ENCODE measurements around the gene DNAJC11. TPM values are rescaled to one million over a fixed set of nuclear protein-coding genes. Genes with fewer than 3 reads are reported as not detected.

DNAJC11 gene
- polyA plus RNA-seq, 1 of the 3 experiments (the other 2 are of a cell fraction) = 38.2 TPM

DNA sequence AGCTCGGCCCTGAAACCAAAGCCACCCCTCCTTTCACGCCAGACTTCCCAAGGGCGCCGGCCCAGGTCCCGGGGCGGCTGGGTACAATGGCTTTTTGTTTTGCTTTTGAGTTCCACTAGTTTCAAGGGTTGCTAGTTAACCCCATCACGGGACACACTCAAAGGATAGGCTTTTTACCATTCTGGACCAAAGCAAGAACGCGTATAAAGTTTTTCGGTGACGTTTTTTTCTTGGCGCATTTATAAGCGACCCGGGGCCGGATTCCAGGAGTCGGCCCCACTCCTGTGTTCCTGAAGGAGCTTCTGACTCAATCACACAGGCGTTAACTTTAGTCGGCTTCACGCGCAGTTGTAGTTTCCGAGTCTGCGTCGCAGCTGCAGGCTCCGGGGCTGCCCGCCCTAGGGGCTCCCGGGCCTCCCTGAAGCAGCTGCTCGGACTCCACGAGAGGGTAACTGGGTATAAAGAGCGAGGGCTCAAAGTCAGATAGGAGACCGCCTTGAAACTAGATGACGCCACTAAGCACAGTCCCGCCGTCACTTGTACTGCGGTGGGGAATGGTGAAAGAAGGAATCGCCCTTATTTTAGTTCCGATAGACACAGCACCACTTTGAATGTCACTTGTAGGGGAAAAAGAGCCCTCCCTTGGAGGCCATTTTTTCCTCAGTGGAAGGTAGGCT lies 98.2 kb downstream of the DNAJC11 start:
- peak overlapping the region; percentile 29 to 65; a peak in 3 of 4 replicates for H3K27ac ChIP-seq (ENCODE audit: low read depth in 2 of 2, low read length in 1 of 2)
- peak overlapping the region; percentile 65; the same call in 1 of the 2 replicates for H3K9ac ChIP-seq
- no peaks in the 10 kb centered on the region for H3K27me3 ChIP-seq (ENCODE audit: insufficient read depth)
- H3K4me1 ChIP-seq (ENCODE audit: control insufficient read depth in 1 of 2, insufficient read depth in 2 of 2, low read depth in 1 of 2, low read length in 1 of 2) = peaks cover 10 to 26% of the 10 kb centered on the region in 2 experiments; a peak in 2 of 4 replicates
- CTCF ChIA-PET = interaction anchor here (0.9 to 4.0 kb wide), 9 partner anchors 10 to 128 kb away, joined by 3 to 19 read pairs (median 3); partner anchors contain the start of genes NOL9, PHF13 and TAS1R1
- peak overlapping the region; percentile 81 for H3K4me2 ChIP-seq
- peaks cover 37% of the 10 kb centered on the region for H3K79me2 ChIP-seq (ENCODE audit: insufficient read depth)
- TF ChIP-seq RFX5 (IDR thresholded peaks at IDR 0.05; ENCODE audit: low read length) (no peak), FOXJ3 (CRISPR knock-in tag; IDR thresholded peaks at IDR 0.05) (no peak), SMC3 (IDR thresholded peaks at IDR 0.05; ENCODE audit: low read depth, low read length) (no peak), MEF2A (IDR thresholded peaks at IDR 0.05; ENCODE audit: borderline replicate concordance, low read depth) (no peak), GABPA (IDR thresholded peaks at IDR 0.05; ENCODE audit: low read depth) (no peak)
- TF ChIP-seq, protein P1, sequence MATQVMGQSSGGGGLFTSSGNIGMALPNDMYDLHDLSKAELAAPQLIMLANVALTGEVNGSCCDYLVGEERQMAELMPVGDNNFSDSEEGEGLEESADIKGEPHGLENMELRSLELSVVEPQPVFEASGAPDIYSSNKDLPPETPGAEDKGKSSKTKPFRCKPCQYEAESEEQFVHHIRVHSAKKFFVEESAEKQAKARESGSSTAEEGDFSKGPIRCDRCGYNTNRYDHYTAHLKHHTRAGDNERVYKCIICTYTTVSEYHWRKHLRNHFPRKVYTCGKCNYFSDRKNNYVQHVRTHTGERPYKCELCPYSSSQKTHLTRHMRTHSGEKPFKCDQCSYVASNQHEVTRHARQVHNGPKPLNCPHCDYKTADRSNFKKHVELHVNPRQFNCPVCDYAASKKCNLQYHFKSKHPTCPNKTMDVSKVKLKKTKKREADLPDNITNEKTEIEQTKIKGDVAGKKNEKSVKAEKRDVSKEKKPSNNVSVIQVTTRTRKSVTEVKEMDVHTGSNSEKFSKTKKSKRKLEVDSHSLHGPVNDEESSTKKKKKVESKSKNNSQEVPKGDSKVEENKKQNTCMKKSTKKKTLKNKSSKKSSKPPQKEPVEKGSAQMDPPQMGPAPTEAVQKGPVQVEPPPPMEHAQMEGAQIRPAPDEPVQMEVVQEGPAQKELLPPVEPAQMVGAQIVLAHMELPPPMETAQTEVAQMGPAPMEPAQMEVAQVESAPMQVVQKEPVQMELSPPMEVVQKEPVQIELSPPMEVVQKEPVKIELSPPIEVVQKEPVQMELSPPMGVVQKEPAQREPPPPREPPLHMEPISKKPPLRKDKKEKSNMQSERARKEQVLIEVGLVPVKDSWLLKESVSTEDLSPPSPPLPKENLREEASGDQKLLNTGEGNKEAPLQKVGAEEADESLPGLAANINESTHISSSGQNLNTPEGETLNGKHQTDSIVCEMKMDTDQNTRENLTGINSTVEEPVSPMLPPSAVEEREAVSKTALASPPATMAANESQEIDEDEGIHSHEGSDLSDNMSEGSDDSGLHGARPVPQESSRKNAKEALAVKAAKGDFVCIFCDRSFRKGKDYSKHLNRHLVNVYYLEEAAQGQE (IDR thresholded peaks at IDR 0.05; ENCODE audit: low read depth, low read length) = no peak
- TF ChIP-seq, protein P2, sequence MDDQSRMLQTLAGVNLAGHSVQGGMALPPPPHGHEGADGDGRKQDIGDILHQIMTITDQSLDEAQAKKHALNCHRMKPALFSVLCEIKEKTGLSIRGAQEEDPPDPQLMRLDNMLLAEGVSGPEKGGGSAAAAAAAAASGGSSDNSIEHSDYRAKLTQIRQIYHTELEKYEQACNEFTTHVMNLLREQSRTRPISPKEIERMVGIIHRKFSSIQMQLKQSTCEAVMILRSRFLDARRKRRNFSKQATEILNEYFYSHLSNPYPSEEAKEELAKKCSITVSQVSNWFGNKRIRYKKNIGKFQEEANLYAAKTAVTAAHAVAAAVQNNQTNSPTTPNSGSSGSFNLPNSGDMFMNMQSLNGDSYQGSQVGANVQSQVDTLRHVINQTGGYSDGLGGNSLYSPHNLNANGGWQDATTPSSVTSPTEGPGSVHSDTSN (IDR thresholded peaks at IDR 0.05) = no peak
- TF ChIP-seq, protein P3, sequence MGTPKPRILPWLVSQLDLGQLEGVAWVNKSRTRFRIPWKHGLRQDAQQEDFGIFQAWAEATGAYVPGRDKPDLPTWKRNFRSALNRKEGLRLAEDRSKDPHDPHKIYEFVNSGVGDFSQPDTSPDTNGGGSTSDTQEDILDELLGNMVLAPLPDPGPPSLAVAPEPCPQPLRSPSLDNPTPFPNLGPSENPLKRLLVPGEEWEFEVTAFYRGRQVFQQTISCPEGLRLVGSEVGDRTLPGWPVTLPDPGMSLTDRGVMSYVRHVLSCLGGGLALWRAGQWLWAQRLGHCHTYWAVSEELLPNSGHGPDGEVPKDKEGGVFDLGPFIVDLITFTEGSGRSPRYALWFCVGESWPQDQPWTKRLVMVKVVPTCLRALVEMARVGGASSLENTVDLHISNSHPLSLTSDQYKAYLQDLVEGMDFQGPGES (IDR thresholded peaks at IDR 0.05; ENCODE audit: low read depth, low read length) = no peak
- TF ChIP-seq, protein P4, sequence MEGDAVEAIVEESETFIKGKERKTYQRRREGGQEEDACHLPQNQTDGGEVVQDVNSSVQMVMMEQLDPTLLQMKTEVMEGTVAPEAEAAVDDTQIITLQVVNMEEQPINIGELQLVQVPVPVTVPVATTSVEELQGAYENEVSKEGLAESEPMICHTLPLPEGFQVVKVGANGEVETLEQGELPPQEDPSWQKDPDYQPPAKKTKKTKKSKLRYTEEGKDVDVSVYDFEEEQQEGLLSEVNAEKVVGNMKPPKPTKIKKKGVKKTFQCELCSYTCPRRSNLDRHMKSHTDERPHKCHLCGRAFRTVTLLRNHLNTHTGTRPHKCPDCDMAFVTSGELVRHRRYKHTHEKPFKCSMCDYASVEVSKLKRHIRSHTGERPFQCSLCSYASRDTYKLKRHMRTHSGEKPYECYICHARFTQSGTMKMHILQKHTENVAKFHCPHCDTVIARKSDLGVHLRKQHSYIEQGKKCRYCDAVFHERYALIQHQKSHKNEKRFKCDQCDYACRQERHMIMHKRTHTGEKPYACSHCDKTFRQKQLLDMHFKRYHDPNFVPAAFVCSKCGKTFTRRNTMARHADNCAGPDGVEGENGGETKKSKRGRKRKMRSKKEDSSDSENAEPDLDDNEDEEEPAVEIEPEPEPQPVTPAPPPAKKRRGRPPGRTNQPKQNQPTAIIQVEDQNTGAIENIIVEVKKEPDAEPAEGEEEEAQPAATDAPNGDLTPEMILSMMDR (IDR thresholded peaks at IDR 0.05) = no peak
- no peaks in the 10 kb centered on the region for H3K9me3 ChIP-seq
- DNase-seq = no peak
- POLR2A ChIA-PET = interaction anchor here (0.6 kb wide), 1 partner anchor 9 kb away, joined by 3 read pairs; no protein-coding TSS in a partner anchor
- peak overlapping the region; percentile 86 for H2AFZ ChIP-seq (ENCODE audit: low read depth)
- H3F3A ChIP-seq (replicated peaks; ENCODE audit: insufficient read depth) = peaks cover 14% of the 10 kb centered on the region
- H3K36me3 ChIP-seq (replicated peaks in 1 of 2; ENCODE audit: control insufficient read depth in 1 of 2, insufficient read depth in 2 of 2, low read length in 1 of 2) = peaks cover 0 to 5% of the 10 kb centered on the region in 2 experiments
- peak overlapping the region; percentile 73 to 76 for H3K4me3 ChIP-seq (ENCODE audit: low read depth in 2 of 2, low read length in 1 of 2)
- H4K20me1 ChIP-seq (ENCODE audit: insufficient read depth) = peaks cover 9% of the 10 kb centered on the region; the same call in 1 of the 2 replicates
- 78% methylated on average over 29 of the region's 36 CpGs for WGBS (ENCODE audit: low lambda C conversion rate)
- no peaks in the 10 kb centered on the region for H3K9me2 ChIP-seq

Measured in SK-N-SH (cell line).